Cardiac fibroblast (primary cell): ENCODE measurements around the gene MS4A10.

Experiments
- DNase-seq, 2 donors: peaks; one replicate each; pipeline versions ENCODE4 v3.0.0 to v3.0.0-alpha.2; 2010; ENCODE audit warnings: low read depth in 2 of 2
- H3K4me3 ChIP-seq, 2 donors: replicated peaks in 1 of 2; 1 replicate in 1 of 2; 2 replicates in 1 of 2; pipeline ENCODE4 v1.5.1; 2011; ENCODE audit warnings: low read depth in 2 of 2, low read length in 2 of 2, mild to moderate bottlenecking in 2 of 2, moderate library complexity in 1 of 2
- CTCF ChIP-seq: IDR thresholded peaks from one replicate; pipeline ENCODE4 v1.5.1; 2011; ENCODE audit warnings: low read depth, mild to moderate bottlenecking, low read length, inconsistent platforms

MS4A10 gene

GRCh38 chr11:60785136-60785535 is at the start of gene MS4A10:
Gene MS4A10 (plus strand): TSS chr11:60785333. CDS start chr11:60790336, 5,003 bp downstream.
- DNase-seq: no peak
- no peak within 1 kb of the TSS for H3K4me3 ChIP-seq
- TF ChIP-seq CTCF: no peak

GRCh38 chr11:60739114-60739513 is 46.0 kb upstream of the MS4A10 start:
- no peak overlapping the region for H3K4me3 ChIP-seq
- TF ChIP-seq CTCF: no peak
- DNase-seq: no peak

GRCh38 chr11:60740573-60740972 is 44.6 kb upstream of the MS4A10 start:
- TF ChIP-seq CTCF: no peak
- no peak overlapping the region for H3K4me3 ChIP-seq
- DNase-seq: no peak

- H3K4me3 ChIP-seq: no peak overlapping the region
- TF ChIP-seq CTCF: no peak
- no peak for DNase-seq
Measured at GRCh38 chr11:60741421-60741820, 43.7 kb upstream of the MS4A10 start.

- no peak for DNase-seq
- TF ChIP-seq CTCF: no peak
- no peak overlapping the region for H3K4me3 ChIP-seq
Measured at GRCh38 chr11:60743058-60743457, 42.1 kb upstream of the MS4A10 start.

GRCh38 chr11:60744114-60744513 is 41.0 kb upstream of the MS4A10 start:
- no peak for TF ChIP-seq CTCF
- H3K4me3 ChIP-seq: no peak overlapping the region
- DNase-seq: no peak

GRCh38 chr11:60747359-60747873 is 37.7 kb upstream of the MS4A10 start:
- no peak for DNase-seq
- no peak for TF ChIP-seq CTCF
- H3K4me3 ChIP-seq: no peak overlapping the region
